Astrocyte (in vitro differentiated cells and primary cell): ENCODE data around the gene LCMT1. TPM values are rescaled to one million over a fixed set of nuclear protein-coding genes. Genes with fewer than 3 reads are reported as not detected.

ENCODE experiments used
- DNase-seq: peaks from one replicate; pipeline ENCODE4 v3.0.0-alpha.2; 2010; ENCODE audit warnings: low read depth
- FAIRE-seq: peaks from 2 replicates; lab custom pipeline; 2011; peaks lifted over from hg19 to GRCh38; lab: Jason Lieb, UNC
- H2AFZ ChIP-seq: 2 replicates; pipeline ENCODE4 v1.6.0; 2012; ENCODE audit warnings: low read depth, low read length, inconsistent platforms
- H3K27ac ChIP-seq: 2 replicates; pipeline ENCODE4 v1.5.1; 2011; ENCODE audit warnings: low read depth, low read length, inconsistent platforms
- H3K27me3 ChIP-seq: 2 replicates; pipeline ENCODE4 v1.6.0; 2011; ENCODE audit warnings: low read length, inconsistent platforms; ENCODE audit not compliant: insufficient read depth
- H3K36me3 ChIP-seq: 2 replicates; pipeline ENCODE4 v1.5.1; 2011; ENCODE audit warnings: low read length, inconsistent platforms; ENCODE audit not compliant: insufficient read depth
- H3K4me1 ChIP-seq: 2 replicates; pipeline ENCODE4 v1.5.1; 2011; ENCODE audit warnings: low read length, inconsistent platforms; ENCODE audit not compliant: insufficient read depth
- H3K4me2 ChIP-seq: 2 replicates; pipeline ENCODE4 v1.6.0; 2012; ENCODE audit warnings: low read length, inconsistent platforms
- H3K4me3 ChIP-seq: 2 replicates; pipeline ENCODE4 v1.5.1; 2011; ENCODE audit warnings: low read depth, mild to moderate bottlenecking, low read length, inconsistent platforms; ENCODE audit not compliant: insufficient read depth
- H3K79me2 ChIP-seq: 2 replicates; pipeline ENCODE4 v1.6.0; 2012; ENCODE audit warnings: mild to moderate bottlenecking, low read length, inconsistent platforms; ENCODE audit not compliant: insufficient read depth
- H3K9ac ChIP-seq: 2 replicates; pipeline ENCODE4 v1.6.0; 2012; ENCODE audit warnings: mild to moderate bottlenecking, low read length, inconsistent platforms
- H3K9me3 ChIP-seq: 2 replicates; pipeline ENCODE4 v1.5.1; 2012; ENCODE audit warnings: low read depth, mild to moderate bottlenecking, low read length, inconsistent platforms; ENCODE audit not compliant: insufficient read depth
- H4K20me1 ChIP-seq: 2 replicates; pipeline ENCODE4 v1.6.0; 2012; ENCODE audit warnings: low read length, inconsistent platforms; ENCODE audit not compliant: insufficient read depth
- H3K27ac Mint-ChIP-seq: one replicate; pipeline ENCODE4 v1.8.0; 2021; ENCODE audit warnings: mild to moderate bottlenecking, mixed read lengths; ENCODE audit not compliant: unreplicated experiment
- H3K27me3 Mint-ChIP-seq: one replicate; pipeline ENCODE4 v1.8.0; 2021; ENCODE audit warnings: low read depth, mixed read lengths; ENCODE audit not compliant: unreplicated experiment
- H3K36me3 Mint-ChIP-seq: one replicate; pipeline ENCODE4 v1.8.0; 2021; ENCODE audit warnings: low read depth, mixed read lengths; ENCODE audit not compliant: unreplicated experiment
- H3K4me1 Mint-ChIP-seq: one replicate; pipeline ENCODE4 v1.8.0; 2021; ENCODE audit warnings: low read depth, mixed read lengths; ENCODE audit not compliant: unreplicated experiment
- H3K4me3 Mint-ChIP-seq: one replicate; pipeline ENCODE4 v1.8.0; 2021; ENCODE audit warnings: mild to moderate bottlenecking, moderate library complexity, mixed read lengths; ENCODE audit not compliant: unreplicated experiment
- H3K9me3 Mint-ChIP-seq: one replicate; pipeline ENCODE4 v1.8.0; 2021; ENCODE audit warnings: mild to moderate bottlenecking, mixed read lengths; ENCODE audit not compliant: unreplicated experiment
- EZH2 ChIP-seq: IDR thresholded peaks from 2 replicates; pipeline ENCODE4 v1.6.1; 2012; ENCODE audit warnings: mild to moderate bottlenecking, low read length, inconsistent platforms; ENCODE audit not compliant: insufficient read depth
- total RNA-seq: library from RNA; stranded (reverse); gene quantifications from 2 replicates; pipeline ENCODE4 v1.2.1, GENCODE V29; 2021
- TF ChIP-seq, protein P1 (sequence below): IDR thresholded peaks from 2 replicates; pipeline ENCODE4 v1.5.1; 2011; ENCODE audit warnings: low read depth, mild to moderate bottlenecking, inconsistent platforms, low read length, moderate library complexity; ENCODE audit not compliant: insufficient read depth

LCMT1 gene
- total RNA-seq, 1 donor from 2014 or later = 46.9 TPM

DNA sequence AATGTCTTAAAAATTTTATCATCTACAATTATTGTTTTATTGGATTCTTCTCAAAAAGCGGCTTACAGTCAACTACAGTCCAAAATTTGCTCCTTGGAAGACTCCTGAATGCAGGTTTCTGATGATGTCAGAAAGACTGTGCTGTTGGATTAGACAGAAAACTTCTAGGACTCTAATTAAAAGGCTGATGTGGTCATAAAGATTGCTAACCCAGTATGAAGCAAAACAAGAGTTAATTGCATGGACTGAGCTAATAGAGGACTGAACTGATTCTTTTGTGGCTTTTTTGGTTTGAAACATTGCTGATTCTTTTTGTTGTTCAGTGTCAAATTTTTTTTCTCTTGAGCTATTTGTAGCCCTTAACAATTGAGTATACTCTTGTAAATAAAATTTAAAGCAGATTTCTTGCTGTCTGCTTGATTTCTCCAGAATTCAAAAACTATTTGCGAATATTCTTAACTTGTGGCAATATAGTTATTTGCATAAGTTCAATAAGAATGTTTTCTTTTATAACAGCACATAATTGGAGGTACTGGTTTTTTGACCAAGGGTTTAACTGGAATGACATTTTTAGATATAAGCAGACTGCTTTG lies 33.1 kb upstream of the LCMT1 start:
- Histone ChIP-seq H3K4me1 (no peaks in the 10 kb centered on the region), H3K27me3 (no peaks in the 10 kb centered on the region), H2AFZ (no peak overlapping the region), H3K27ac (no peak overlapping the region), H3K9ac (no peak overlapping the region), H3K36me3 (no peaks in the 10 kb centered on the region), H3K4me3 (no peak overlapping the region), H3K9me3 (no peaks in the 10 kb centered on the region), H4K20me1 (no peaks in the 10 kb centered on the region), H3K4me2 (no peak overlapping the region), H3K79me2 (no peaks in the 10 kb centered on the region)
- no peak for DNase-seq
- TF ChIP-seq, protein P1, sequence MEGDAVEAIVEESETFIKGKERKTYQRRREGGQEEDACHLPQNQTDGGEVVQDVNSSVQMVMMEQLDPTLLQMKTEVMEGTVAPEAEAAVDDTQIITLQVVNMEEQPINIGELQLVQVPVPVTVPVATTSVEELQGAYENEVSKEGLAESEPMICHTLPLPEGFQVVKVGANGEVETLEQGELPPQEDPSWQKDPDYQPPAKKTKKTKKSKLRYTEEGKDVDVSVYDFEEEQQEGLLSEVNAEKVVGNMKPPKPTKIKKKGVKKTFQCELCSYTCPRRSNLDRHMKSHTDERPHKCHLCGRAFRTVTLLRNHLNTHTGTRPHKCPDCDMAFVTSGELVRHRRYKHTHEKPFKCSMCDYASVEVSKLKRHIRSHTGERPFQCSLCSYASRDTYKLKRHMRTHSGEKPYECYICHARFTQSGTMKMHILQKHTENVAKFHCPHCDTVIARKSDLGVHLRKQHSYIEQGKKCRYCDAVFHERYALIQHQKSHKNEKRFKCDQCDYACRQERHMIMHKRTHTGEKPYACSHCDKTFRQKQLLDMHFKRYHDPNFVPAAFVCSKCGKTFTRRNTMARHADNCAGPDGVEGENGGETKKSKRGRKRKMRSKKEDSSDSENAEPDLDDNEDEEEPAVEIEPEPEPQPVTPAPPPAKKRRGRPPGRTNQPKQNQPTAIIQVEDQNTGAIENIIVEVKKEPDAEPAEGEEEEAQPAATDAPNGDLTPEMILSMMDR = no peak
- no peak for TF ChIP-seq EZH2
- peaks cover 2% of the 10 kb centered on the region for H3K9me3 Mint-ChIP-seq
- no peaks in the 10 kb centered on the region for H3K4me1 Mint-ChIP-seq
- FAIRE-seq = no peak
- peaks cover 2% of the 10 kb centered on the region for H3K36me3 Mint-ChIP-seq
- H3K27ac Mint-ChIP-seq = no peak overlapping the region
- no peak overlapping the region for H3K4me3 Mint-ChIP-seq
- peaks cover 8% of the 10 kb centered on the region for H3K27me3 Mint-ChIP-seq

DNA sequence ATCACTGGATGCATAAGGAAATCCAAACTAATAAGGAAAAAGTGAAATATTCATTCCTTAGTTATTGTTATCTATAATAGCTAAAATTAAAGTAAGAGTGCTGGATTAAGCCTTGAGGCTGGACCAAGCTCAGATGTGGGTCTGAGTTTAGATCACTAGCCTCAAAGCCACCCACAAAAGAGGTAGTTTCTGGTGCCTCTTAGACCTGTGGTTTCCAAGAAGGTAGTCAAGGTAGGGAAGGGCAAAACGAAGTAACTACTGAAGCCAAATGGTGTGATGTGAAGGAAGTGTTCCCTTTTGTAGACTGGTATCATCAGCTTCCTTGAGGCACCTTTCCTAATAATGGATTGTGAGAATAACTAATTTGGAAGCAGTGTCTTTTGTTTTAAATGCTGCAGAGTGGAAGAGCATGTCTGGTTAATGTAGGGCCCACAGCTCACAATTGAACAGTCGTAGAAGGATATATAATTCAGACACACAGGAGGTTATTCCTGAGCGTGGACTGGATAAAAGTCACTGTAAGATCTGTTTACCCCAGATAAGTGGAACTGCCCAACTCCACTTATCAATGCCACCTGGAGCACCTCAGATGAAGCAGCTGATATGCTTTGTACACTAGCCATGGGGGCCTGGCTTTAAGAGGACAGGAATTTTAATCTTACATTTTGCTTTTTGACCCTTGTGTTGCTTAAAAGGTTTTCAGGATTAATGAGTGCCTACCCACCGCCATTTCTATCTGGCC lies 31.7 kb upstream of the LCMT1 start:
- H3K27ac Mint-ChIP-seq = no peak overlapping the region
- Histone ChIP-seq H3K9ac (no peak overlapping the region), H3K4me3 (no peak overlapping the region), H3K4me1 (no peaks in the 10 kb centered on the region), H3K36me3 (no peaks in the 10 kb centered on the region), H4K20me1 (no peaks in the 10 kb centered on the region), H3K9me3 (no peaks in the 10 kb centered on the region), H3K79me2 (no peaks in the 10 kb centered on the region), H3K27me3 (no peaks in the 10 kb centered on the region), H2AFZ (no peak overlapping the region), H3K27ac (no peak overlapping the region), H3K4me2 (no peak overlapping the region)
- peaks cover 2% of the 10 kb centered on the region for H3K9me3 Mint-ChIP-seq
- no peak overlapping the region for H3K4me3 Mint-ChIP-seq
- peaks cover 2% of the 10 kb centered on the region for H3K36me3 Mint-ChIP-seq
- H3K4me1 Mint-ChIP-seq = no peaks in the 10 kb centered on the region
- TF ChIP-seq, protein P1 = no peak
- TF ChIP-seq EZH2 = no peak
- FAIRE-seq (no peak), DNase-seq (no peak)
- H3K27me3 Mint-ChIP-seq = no peaks in the 10 kb centered on the region
